ENCODE measurements around the gene TIAL1.

The TIAL1 gene

DNA sequence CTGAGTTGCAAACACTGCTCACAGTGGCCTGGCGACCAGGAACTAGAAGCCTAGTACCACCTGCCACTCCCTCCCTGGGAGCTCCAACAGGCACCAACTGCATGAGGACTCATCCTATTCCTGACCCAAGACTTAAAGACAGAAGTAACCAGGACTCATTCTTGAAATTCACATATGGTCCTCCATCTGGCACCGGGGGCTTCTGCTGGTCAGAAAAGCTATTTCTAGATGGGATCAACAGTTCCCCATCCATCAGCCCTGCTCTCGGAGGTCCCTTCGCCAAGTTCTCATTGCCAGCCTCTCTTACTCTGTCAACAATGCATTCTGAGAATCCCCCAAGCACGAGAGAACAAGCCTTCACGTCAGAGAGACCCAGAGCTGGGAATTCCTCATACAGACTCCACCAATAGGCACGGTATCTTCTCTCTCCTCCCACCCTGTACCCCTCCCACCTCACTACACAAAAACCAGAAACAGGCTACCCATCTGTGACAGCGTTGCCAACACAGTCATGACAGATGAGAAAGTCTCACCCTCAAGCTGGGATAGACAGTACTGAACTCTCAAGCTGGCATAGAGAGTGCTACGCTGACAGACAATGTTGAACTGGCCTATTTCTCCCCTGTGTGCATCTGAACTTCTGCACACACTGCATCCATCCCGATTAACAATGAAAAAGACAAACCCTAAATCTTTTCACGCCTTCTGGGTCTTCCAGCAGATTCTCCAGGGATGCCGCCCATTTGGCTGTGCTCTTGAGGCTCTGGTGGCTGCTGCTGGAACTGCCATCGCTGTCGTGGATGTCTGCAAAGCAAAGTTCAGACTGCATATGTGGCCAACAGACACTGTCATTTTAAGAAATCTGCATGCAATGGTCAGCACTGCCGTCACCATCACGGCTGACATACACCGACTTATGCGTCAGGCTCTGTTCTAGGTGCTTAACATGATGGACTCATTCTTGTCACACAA, 69.9 kb downstream of the TIAL1 start:
- DNase-seq: no peak

GRCh38 chr10:119526149-119526548, 70.6 kb downstream of the TIAL1 start:
- DNase-seq: no peak

DNA sequence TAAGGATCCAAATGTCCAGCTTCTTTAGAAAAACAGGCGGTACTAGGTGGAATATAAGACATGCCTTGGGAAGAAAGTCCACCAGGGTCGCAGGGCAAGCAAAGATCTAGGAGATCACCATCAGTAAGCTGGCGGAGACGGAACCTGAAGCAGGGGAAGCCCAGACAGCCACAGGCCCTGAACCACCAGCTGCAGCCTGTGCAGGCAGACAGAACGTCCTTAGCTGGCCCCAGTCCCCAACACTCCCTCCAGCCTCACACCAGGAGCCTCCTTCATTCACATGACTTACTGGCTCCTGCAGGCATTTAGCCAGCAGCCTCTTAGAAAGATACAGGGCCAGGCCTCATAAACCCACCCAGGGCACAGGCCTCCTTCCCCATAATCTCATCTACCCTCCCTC, 71.6 kb downstream of the TIAL1 start:
- no peak for DNase-seq

- no peak for DNase-seq
These were observed 72.1 kb downstream of the TIAL1 start for GRCh38 chr10:119524720-119525070.

GRCh38 chr10:119523895-119524719, 72.7 kb downstream of the TIAL1 start:
- DNase-seq: no peak

Data from hippocampal formation (tissue), 2 donors.